NT2/D1 (cell line): Measurements from ENCODE around the gene AOPEP.

ENCODE experiments used
- DNase-seq: peaks from one replicate; pipeline ENCODE4 v3.0.0-alpha.2; 2011; ENCODE audit warnings: low read depth, low spot score
- H3K27me3 ChIP-seq: 2 replicates; pipeline ENCODE4 v1.6.0; 2011; ENCODE audit warnings: mild to moderate bottlenecking; ENCODE audit not compliant: insufficient read length, insufficient read depth
- H3K36me3 ChIP-seq: 2 replicates; pipeline ENCODE4 v1.6.1; 2011; ENCODE audit warnings: mild to moderate bottlenecking, low read length, mixed read lengths; ENCODE audit not compliant: insufficient read depth, insufficient read length
- H3K4me1 ChIP-seq: 2 replicates; pipeline ENCODE4 v1.5.1; 2011; ENCODE audit not compliant: insufficient read depth, insufficient read length
- H3K4me3 ChIP-seq: 2 replicates; pipeline ENCODE4 v1.5.1; 2011; ENCODE audit warnings: low read depth; ENCODE audit not compliant: insufficient read length
- H3K9ac ChIP-seq: 2 replicates; pipeline ENCODE4 v1.6.0; 2011; ENCODE audit warnings: low read depth; ENCODE audit not compliant: insufficient read length
- H3K9me3 ChIP-seq: 2 replicates; pipeline ENCODE4 v1.5.1; 2011; ENCODE audit warnings: mild to moderate bottlenecking, low read length; ENCODE audit not compliant: insufficient read depth
- SUZ12 ChIP-seq: IDR thresholded peaks from 2 replicates; pipeline ENCODE4 v1.6.1; 2011; ENCODE audit not compliant: insufficient read length, insufficient read depth; ENCODE audit errors: extremely low read depth
- YY1 ChIP-seq: IDR thresholded peaks from 2 replicates; pipeline ENCODE4 v1.6.1; 2011; ENCODE audit not compliant: insufficient read length, insufficient read depth
- ZNF274 ChIP-seq: IDR thresholded peaks from 2 replicates; pipeline ENCODE4 v1.6.1; 2011; ENCODE audit warnings: mild to moderate bottlenecking, low read depth, low read length

AOPEP gene

DNA sequence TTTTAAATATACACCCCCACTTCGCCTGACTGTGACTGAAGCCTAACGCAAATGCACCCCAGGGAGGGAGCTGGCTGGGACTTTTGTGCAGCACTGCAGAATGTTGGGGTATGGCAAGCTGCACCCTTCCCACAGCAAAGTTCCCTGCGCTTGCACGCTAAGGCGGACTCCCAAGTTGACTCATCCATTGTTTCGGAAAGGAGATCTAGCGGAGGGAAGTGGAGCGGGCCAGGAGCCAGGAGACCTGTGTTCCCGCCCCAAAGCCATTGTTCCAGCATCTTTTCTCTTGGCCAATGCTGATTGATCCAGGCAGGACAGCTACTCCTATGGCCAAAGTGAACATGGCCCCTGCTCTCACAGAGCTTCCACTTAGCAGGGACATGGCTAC is 202.9 kb downstream of the AOPEP start:
- Histone ChIP-seq H3K27me3 (no peaks in the 10 kb centered on the region), H3K4me1 (peaks cover 9% of the 10 kb centered on the region), H3K36me3 (peaks cover 53% of the 10 kb centered on the region), H3K4me3 (no peak overlapping the region), H3K9ac (no peak overlapping the region), H3K9me3 (no peaks in the 10 kb centered on the region)
- DNase-seq: no peak
- TF ChIP-seq YY1: no peak
- TF ChIP-seq ZNF274: no peak

DNA sequence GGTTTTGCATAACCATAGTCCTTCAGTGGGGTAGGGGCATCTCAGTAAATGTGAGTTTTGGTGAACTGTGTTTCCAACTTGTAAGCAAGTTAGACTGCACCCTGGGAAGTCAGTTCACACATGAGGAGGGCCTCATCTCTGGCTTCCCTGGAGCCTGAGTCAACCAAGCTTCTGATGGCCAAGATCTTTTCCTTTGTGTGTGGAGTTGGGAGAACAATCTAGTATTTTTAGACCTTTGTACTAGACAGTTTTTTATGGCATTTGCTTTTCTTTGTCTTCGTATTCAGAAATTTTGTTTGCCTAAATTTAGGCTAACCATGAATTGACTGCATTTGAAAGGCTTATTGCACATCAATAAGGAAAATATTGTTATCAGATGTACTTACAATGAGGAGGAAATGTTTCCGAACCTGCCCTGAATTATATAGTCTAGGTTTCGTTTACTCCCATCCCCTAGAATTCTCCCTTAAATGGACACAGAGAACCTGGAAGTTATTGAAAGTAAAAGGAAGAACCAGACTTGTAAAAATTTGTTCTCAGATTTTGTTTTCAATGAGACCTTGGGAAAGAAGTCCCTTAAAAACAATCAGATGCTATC is 204.6 kb downstream of the AOPEP start:
- DNase-seq: no peak
- H3K9me3 ChIP-seq: no peaks in the 10 kb centered on the region
- H3K4me1 ChIP-seq: peaks cover 9% of the 10 kb centered on the region
- H3K27me3 ChIP-seq: no peaks in the 10 kb centered on the region
- H3K36me3 ChIP-seq: peaks cover 46% of the 10 kb centered on the region
- no peak overlapping the region for H3K4me3 ChIP-seq
- TF ChIP-seq YY1 (no peak), SUZ12 (no peak), ZNF274 (no peak)
- no peak overlapping the region for H3K9ac ChIP-seq

DNA sequence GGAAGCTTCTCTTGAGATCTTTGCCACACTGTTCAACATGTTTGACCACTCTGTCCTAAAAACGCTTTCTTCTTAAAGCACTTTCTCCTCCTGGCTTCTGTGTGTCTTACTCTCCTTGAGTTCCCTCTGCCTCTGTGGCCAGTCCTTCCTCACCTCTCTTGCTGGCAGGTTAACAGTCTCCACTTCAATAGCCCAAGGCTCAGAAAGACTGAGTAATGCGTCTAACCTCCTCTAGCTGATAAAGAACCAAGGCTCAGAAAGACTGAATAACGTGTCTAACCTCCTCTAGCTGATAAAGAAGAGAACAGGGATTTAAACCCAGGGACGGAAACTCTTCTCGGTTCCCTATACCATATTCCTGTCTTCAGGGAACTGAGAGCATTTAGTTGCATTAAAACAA is 205.2 kb downstream of the AOPEP start:
- Histone ChIP-seq H3K27me3 (no peaks in the 10 kb centered on the region), H3K4me1 (peaks cover 9% of the 10 kb centered on the region), H3K9me3 (no peaks in the 10 kb centered on the region), H3K36me3 (peaks cover 48% of the 10 kb centered on the region), H3K9ac (no peak overlapping the region), H3K4me3 (no peak overlapping the region)
- no peak for DNase-seq
- TF ChIP-seq ZNF274 (no peak), SUZ12 (no peak), YY1 (no peak)

DNA sequence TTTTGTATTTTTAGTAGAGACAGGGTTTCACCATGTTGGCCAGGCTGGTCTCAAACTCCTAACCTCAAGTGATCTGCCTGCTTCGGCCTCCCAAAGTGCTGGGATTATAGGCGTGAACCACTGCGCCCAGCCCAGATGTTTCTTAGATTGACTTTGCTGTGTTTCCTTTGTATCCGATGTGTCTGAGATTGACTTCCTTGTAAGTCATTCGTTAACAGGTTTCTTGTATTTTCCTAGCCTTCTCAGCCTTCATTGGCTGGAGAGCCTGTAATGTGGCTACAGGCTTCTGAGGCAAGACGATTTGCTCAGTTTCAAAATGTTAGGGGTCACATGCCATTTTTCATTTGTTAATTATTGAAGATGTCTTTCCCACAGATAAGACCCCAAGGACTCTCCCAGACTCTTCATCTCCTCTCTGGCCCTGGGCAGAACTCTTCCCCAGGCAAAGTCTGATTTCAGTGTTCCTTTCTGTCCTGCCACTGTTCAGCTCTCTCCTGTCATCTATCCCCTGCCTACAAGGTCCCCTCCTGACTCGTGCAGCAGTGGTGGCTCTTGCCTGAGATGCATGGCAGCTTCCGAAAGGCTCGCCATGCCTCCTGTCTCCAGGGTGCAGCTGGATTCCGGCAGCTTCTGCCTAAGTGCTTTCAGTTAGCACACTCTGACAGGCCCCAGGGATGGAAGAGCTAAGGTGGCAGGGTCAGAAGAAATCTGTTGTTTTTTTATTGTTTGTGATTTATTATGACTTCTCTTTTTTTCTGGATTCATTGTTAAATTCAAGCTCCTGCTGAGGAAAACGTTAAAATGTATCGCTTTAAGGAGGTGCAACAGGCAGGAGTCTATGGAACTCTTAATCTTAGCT is 206.4 kb downstream of the AOPEP start:
- Histone ChIP-seq H3K9ac (peak overlapping the region; percentile 13), H3K9me3 (no peaks in the 10 kb centered on the region), H3K36me3 (peaks cover 41% of the 10 kb centered on the region), H3K4me1 (peaks cover 11% of the 10 kb centered on the region), H3K4me3 (no peak overlapping the region), H3K27me3 (no peaks in the 10 kb centered on the region)
- TF ChIP-seq SUZ12: no peak
- no peak for TF ChIP-seq ZNF274
- TF ChIP-seq YY1: no peak
- no peak for DNase-seq

DNA sequence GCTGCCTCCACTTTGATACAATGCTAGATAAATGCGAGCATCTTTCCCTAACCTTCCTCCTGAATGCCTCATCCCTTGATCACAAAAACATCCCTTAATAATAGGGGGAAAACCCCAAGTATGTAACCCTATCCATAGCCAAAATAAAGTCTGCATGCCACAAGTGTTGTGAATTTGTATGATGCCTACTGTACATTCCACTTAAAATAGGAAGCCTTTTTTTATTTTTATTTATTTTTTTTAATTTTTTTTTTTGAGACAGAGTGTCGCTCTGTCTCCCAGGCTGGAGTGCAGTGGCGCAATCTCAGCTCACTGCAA is 207.0 kb downstream of the AOPEP start:
- Histone ChIP-seq H3K9ac (no peak overlapping the region), H3K27me3 (no peaks in the 10 kb centered on the region), H3K9me3 (no peaks in the 10 kb centered on the region), H3K36me3 (peaks cover 35% of the 10 kb centered on the region), H3K4me1 (peaks cover 7% of the 10 kb centered on the region), H3K4me3 (no peak overlapping the region)
- DNase-seq: no peak
- TF ChIP-seq YY1: no peak
- TF ChIP-seq ZNF274: no peak
- no peak for TF ChIP-seq SUZ12

DNA sequence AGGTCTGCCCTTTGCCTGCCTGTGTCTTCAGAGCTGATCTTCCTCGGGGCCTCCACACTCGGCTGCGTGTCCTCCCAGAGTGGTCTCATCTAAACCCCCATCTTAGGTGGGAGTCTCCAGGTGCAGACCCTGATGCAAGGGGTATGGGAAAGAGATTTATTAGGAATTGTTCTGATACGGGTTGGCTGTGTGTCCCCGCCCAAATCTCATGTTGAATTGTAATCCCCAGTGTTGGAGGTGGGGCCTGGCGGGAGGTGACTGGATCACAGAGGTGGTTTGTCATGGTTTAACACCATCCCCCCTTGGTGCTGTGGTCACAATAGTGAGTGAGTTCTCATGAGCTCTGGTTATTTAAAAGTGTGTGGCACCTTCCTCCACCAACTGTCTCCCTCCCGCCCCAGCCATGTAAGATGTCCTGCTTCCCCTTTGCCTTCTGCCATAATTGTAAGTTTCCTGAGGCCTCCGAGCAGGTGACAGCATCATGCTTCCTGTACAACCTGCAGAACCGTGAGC is 208.4 kb downstream of the AOPEP start:
- no peak for TF ChIP-seq ZNF274
- no peak for DNase-seq
- H3K27me3 ChIP-seq: no peaks in the 10 kb centered on the region
- H3K4me3 ChIP-seq: no peak overlapping the region
- H3K4me1 ChIP-seq: peaks cover 3% of the 10 kb centered on the region
- H3K36me3 ChIP-seq: peaks cover 23% of the 10 kb centered on the region
- no peaks in the 10 kb centered on the region for H3K9me3 ChIP-seq
- no peak overlapping the region for H3K9ac ChIP-seq

DNA sequence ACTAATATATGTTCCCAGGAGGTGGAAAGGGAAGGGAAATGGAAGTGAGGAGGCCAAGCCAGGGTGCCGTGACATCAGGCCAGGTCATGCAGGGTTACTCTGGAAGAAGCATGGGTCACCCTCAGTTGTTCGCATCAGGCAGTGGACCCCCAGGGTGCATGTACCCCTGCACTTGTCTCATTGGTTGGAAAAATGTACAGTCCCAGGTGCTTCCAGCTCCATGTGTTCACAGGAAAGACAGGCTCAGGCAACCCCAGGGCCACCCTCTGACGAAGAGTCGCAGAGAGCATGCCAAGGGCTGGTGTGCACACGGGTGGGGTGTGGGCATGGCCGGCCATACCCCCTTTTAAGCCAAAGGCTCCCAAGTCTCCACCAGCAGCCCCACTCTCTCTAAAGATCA is 208.9 kb downstream of the AOPEP start:
- DNase-seq: no peak
- H3K9me3 ChIP-seq: no peaks in the 10 kb centered on the region
- peaks cover 21% of the 10 kb centered on the region for H3K36me3 ChIP-seq

More for the DNA sequence above, 208.9 kb downstream of the AOPEP start:
- no peak overlapping the region for H3K9ac ChIP-seq
- TF ChIP-seq ZNF274: no peak
- TF ChIP-seq SUZ12: no peak
- TF ChIP-seq YY1: no peak
- peaks cover 3% of the 10 kb centered on the region for H3K4me1 ChIP-seq
- no peaks in the 10 kb centered on the region for H3K27me3 ChIP-seq
- H3K4me3 ChIP-seq: no peak overlapping the region
